Activated T-cell treated with anti-CD3 and anti-CD28 coated beads, Interleukin-2, amount 50 U/mL, for 1 hour (primary cell): ENCODE results near the gene CRYGD.
"Not testable (repeated sequence)": the region's sequence is repeated elsewhere in the genome, so short reads cannot be mapped to it uniquely, and the experiment has no call there.

ENCODE experiments used
- DNase-seq: peaks from one replicate; pipeline ENCODE4 v3.0.0-alpha.2; 2020

Gene CRYGD

GRCh38 chr2:208124013-208124715 is at the start of gene CRYGD:
Gene CRYGD, minus strand, starts transcription at chr2:208124524. Its CDS starts 51 bp downstream, at chr2:208124473.
- not testable (repeated sequence) for DNase-seq

- DNase-seq: no peak
These were observed 47.8 kb upstream of the CRYGD start for GRCh38 chr2:208172125-208172524.

- DNase-seq: no peak
These were observed 40.8 kb upstream of the CRYGD start for GRCh38 chr2:208164951-208165755.

GRCh38 chr2:208163489-208163888 is 39.2 kb upstream of the CRYGD start, which contains the start of gene CRYGA:
Gene CRYGA, minus strand, starts transcription at chr2:208163589. Its CDS starts 33 bp downstream, at chr2:208163556.
- DNase-seq: no peak

- no peak for DNase-seq
These were observed 32.1 kb upstream of the CRYGD start for GRCh38 chr2:208156439-208156838.

- DNase-seq: no peak
These were observed 28.8 kb upstream of the CRYGD start for GRCh38 chr2:208153156-208153555.

GRCh38 chr2:208150956-208151355 is 26.6 kb upstream of the CRYGD start:
- no peak for DNase-seq

GRCh38 chr2:208150094-208150493 is 25.8 kb upstream of the CRYGD start:
- DNase-seq: no peak

- DNase-seq: no peak
These were observed 24.5 kb upstream of the CRYGD start for GRCh38 chr2:208148803-208149202.

GRCh38 chr2:208147759-208148158 is 23.4 kb upstream of the CRYGD start:
- DNase-seq: no peak

- no peak for DNase-seq
These were observed 22.7 kb upstream of the CRYGD start for GRCh38 chr2:208147008-208147407.

GRCh38 chr2:208146006-208146405 is 21.7 kb upstream of the CRYGD start, which contains the start of gene CRYGB:
Gene CRYGB, minus strand, starts transcription at chr2:208146158. Its CDS starts 38 bp downstream, at chr2:208146120.
- no peak for DNase-seq

- DNase-seq: no peak
These were observed 18.8 kb upstream of the CRYGD start for GRCh38 chr2:208142925-208143799.

- no peak for DNase-seq
These were observed 18.1 kb upstream of the CRYGD start for GRCh38 chr2:208142240-208142924.

- DNase-seq: no peak
These were observed 15.1 kb upstream of the CRYGD start for GRCh38 chr2:208139447-208139846.

GRCh38 chr2:208138334-208138733 is 14.0 kb upstream of the CRYGD start:
- not testable (repeated sequence) for DNase-seq

- no peak for DNase-seq
These were observed 12.4 kb upstream of the CRYGD start for GRCh38 chr2:208136716-208137094.

GRCh38 chr2:208135794-208136715 is 11.7 kb upstream of the CRYGD start:
- DNase-seq: no peak

- DNase-seq: no peak
These were observed 10.7 kb upstream of the CRYGD start for GRCh38 chr2:208134928-208135586.

GRCh38 chr2:208130712-208131110 is 6.4 kb upstream of the CRYGD start:
- no peak for DNase-seq
